PC-3 (cell line): ENCODE measurements around the gene CFAP46.

Experiments used
- CTCF ChIP-seq: fragments of 300-600 bp; sonication (generic); conservative IDR thresholded peaks from 2 replicates; pipeline ENCODE4 v1.5.1; 2017; ENCODE audit warnings: antibody characterized with exemption, low read depth, mild to moderate bottlenecking, low read length
- EZH2 ChIP-seq: fragments of 300-600 bp; sonication (generic); IDR thresholded peaks from one replicate; pipeline ENCODE4 v1.6.1; 2017; ENCODE audit warnings: antibody characterized with exemption, mild to moderate bottlenecking, low read length; ENCODE audit not compliant: unreplicated experiment

GRCh38 chr10:132889556-132889955, 52.8 kb downstream of the CFAP46 start:
- TF ChIP-seq CTCF (no peak), EZH2 (no peak)
